NCI-H2227 (cell line): Measurements from ENCODE around the gene CAMKMT.

ENCODE experiments used
- DNase-seq: peaks from one replicate; lab custom pipeline; 2025; ENCODE audit not compliant: unreplicated experiment; lab: John Stamatoyannopoulos, UW

The CAMKMT gene

GRCh38 chr2:44548221-44549098 is 186.7 kb downstream of the CAMKMT start:
- DNase-seq, result peak; percentile 18

- no peak for DNase-seq
Observed at GRCh38 chr2:44549099-44549471, 187.3 kb downstream of the CAMKMT start.

DNA sequence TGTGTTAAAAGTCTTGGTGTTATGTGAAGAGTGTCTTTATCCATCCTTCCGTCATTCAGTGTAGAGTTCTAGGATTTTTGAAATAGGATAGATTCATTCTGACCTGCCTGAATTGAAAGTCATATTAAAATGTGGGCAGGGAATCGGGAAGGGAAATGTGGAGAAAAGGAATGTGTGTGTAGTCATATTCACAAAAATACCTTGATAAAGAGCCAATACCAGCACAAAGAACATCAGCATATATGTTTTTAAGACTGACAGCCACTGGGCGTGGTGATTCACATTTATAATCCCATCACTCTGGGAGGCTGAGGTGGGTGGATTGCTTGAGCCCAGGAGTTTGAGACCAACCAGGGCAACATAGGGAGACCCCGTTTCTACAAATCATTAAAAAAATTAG is 188.1 kb downstream of the CAMKMT start:
- no peak for DNase-seq

DNA sequence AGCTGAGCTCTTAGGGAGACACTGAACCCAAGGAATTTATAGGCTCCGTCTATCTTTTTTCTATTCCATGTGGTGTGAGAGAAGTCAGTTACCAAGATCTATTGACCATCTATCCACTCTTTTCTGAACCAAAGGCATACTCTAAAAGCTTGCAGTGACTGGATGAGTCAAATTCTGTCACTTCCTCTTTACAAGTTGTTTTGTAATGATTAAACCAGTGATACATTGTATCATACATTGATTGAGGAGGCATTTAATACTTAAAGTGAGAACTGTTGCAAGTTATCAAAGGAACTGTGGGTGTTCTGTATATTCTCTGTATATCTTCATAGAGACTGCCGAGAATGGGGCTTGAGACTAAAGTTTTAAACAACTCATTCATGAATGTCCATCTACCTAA is 188.8 kb downstream of the CAMKMT start:
- no peak for DNase-seq

- no peak for DNase-seq
Observed at GRCh38 chr2:44551497-44551896, 189.8 kb downstream of the CAMKMT start.

DNA sequence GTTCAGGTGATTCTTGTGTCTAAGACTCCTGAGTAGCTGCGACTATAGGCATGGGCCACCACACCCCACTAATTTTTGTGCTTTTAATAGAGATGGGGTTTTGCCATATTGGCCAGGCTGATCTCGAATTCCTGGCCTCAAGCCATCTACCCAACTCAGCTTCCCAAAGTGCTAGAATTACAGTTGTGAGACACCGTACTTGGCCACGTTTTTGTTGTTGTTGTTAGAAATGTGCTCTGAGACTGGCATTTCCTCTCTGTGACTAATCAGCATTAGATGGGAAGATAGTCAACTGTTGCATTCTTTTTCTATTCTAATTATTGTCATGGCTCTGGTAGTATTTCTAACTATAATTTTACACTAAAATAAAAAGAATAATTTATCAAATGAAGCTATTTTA is 191.7 kb downstream of the CAMKMT start:
- no peak for DNase-seq

DNA sequence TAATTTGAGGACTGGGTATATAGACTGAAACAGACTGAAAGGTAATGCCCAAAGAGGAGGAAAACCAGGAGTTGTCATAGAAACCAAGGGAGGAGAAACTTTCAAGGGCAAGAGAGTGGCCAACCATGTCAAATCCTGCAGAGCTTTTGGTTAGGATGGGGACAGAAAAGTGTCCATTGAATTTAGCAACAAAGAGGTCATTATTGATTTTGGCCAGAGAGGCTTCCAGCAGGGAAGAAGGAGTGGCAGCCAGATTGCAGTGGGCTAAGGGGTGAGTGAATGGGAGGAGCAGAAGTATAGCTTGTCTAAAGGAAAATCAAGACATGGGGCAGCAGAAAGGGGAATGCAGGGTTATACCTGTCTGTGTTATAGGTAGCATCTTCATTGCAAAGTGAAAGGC is 194.0 kb downstream of the CAMKMT start:
- DNase-seq, result no peak

DNA sequence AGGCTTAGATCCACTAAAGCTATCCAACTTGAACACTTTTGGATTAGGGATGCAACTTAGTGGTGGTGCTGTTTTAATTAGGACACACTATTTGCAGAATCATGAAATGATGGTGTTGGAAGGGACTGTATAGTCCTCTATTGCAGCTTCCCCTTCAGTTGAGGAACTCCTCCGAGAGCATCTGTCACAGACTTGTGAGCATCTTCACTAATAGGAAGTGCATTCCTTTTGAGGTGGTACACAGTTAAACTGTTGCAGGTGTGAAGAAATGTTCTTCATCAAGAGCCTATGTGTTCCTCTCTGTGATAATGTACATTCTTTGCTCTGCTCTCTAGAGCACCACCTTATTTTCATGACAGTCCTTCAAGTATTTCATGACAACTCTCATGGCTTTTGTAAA is 197.4 kb downstream of the CAMKMT start:
- no peak for DNase-seq

DNA sequence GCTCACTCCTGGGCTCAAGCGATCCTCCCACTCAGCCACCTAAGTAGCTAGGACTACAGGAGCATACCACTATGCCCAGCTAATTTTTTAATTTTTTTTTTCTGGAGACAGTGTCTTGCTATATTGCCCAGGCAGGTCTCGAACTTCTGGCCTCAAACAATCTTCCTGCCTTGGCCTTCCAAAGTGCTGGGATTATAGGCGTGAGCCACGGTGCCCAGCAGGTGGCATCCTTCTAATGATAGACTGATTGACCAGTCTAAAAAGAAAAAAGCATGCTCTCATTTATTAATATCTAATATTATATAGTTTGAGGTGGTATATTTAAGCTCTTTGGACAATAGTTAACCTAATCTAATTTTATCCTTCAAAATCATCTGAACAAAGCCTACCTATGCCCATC is 198.6 kb downstream of the CAMKMT start:
- DNase-seq, result no peak

DNA sequence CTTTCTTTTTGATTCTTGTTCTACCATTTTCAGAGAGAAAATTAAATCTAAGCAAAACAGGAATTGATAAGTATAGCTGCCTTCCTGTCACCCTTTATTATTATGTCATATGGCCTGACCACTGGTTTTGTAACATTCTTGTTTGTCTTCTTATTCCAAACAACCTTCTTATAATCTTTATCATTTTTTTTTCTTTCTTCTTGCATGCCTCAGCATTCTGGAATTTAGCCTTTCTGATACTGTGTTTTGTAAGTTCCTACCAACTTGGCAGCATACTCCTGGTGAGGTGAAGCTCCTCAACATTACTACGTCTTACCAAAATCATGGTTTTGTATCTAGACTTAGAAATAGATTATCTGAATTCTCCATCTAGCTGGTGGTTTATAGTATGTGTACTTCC is 199.2 kb downstream of the CAMKMT start:
- no peak for DNase-seq

GRCh38 chr2:44562737-44563136 is 201.0 kb downstream of the CAMKMT start:
- no peak for DNase-seq

GRCh38 chr2:44564752-44565151 is 203.0 kb downstream of the CAMKMT start:
- no peak for DNase-seq

GRCh38 chr2:44566059-44566458 is 204.3 kb downstream of the CAMKMT start:
- no peak for DNase-seq

DNA sequence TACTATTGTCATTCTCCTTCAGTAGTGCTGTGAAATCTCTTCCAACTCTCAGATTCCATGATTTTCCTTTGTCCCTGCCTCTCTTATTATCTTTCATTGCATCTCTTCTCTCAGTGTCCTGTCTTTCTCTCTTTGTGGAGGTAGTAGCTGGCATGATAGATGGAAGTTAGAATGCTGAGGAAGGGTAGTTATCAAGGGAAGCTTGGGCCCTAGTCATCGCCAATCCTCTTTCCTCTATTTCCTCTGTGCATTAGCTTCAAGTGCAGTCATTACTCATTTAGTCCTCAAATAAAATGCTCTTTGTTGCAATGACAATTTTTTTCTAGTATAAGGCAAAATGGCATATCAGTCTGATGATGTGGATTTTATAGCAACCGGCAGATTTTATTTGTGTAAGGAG is 207.7 kb downstream of the CAMKMT start:
- no peak for DNase-seq

DNA sequence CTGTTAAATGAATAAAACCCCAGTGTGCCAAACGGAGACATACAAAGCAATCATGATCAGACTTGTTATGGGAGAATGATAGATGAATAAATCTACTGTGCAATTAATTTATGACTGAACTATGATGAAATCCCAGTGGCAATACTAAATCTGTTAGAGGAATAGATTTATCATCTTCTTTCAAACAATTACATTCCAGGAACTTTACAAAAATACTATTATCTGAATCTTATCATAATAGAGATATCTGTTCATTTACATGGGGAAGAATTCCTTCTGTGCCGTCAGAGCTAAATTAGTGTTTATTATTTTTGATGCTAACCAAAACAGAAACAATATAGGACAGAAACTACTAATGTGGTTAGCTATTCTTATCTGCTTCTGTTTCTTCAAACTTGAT is 208.5 kb downstream of the CAMKMT start:
- DNase-seq, result no peak

GRCh38 chr2:44570777-44571176 is 209.0 kb downstream of the CAMKMT start:
- no peak for DNase-seq

- no peak for DNase-seq
Observed at GRCh38 chr2:44572196-44572900, 210.6 kb downstream of the CAMKMT start.

DNA sequence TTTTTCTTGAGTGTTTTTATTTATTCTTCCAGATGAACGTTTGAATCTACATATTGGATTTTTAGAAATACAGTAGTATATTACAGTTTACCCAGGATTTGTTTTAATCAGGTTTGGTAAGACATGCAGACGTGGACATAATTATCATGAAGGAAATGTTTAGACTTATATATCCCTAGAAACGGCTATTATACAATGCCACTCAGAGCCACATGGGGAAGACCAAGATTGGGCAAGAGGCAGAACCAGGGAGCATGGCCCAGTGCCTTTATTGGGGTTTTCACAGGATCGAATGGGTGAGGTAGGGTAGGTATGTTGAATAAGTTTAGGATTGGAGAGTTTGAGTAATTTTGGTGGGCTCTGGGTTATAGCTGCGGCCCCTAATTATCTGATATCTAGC is 212.2 kb downstream of the CAMKMT start:
- no peak for DNase-seq

GRCh38 chr2:44578471-44579093 is 216.8 kb downstream of the CAMKMT start:
- no peak for DNase-seq

GRCh38 chr2:44579115-44579836 is 217.5 kb downstream of the CAMKMT start:
- DNase-seq, result no peak

DNA sequence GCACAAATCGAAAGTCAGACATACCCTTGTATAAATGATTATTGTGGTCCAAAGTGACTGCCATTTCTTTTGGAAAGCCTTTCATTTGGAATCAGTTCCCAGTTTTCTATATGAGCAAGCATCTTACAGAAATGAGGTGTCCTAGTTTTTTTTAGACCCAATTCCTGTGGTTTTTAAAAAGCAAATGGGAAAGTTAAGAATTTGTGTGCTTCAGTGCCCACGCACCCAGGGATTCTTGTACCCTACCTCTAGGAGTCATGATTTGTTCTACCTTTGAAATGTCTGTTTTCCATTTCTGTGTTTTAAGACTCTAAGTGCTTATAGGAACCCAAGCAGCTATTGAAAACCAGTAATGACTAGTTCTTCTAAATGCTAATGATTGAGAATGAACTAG is 218.1 kb downstream of the CAMKMT start:
- DNase-seq, result no peak
